Endodermal cell (in vitro differentiated cells): ENCODE data around the gene ATF7IP. TPM values are rescaled to one million over a fixed set of nuclear protein-coding genes. Genes with fewer than 3 reads are reported as not detected.

Experiments
- DNase-seq: peaks from one replicate; pipeline ENCODE4 v3.0.0-alpha.2; 2017
- H3K27ac ChIP-seq: 2 replicates; pipeline ENCODE4 v1.5.1; 2013; ENCODE audit warnings: mild to moderate bottlenecking, low read depth, low read length, moderate library complexity
- H3K27me3 ChIP-seq: 2 replicates; pipeline ENCODE4 v1.6.1; 2013; ENCODE audit warnings: mild to moderate bottlenecking, low read length, moderate library complexity; ENCODE audit not compliant: insufficient read depth, control insufficient read depth, poor library complexity, severe bottlenecking
- H3K36me3 ChIP-seq: 2 replicates; pipeline ENCODE4 v1.7.0; 2013; ENCODE audit warnings: mild to moderate bottlenecking, low read length, moderate library complexity; ENCODE audit not compliant: control insufficient read depth, insufficient read depth
- H3K4me1 ChIP-seq: one replicate; pipeline ENCODE4 v1.7.0; 2013; ENCODE audit warnings: low read length; ENCODE audit not compliant: control insufficient read depth, insufficient read depth
- H3K4me3 ChIP-seq: 2 replicates; pipeline ENCODE4 v1.5.1; 2013; ENCODE audit warnings: mild to moderate bottlenecking, low read length, moderate library complexity
- H3K9ac ChIP-seq: 2 replicates; pipeline ENCODE4 v1.6.1; 2013; ENCODE audit warnings: mild to moderate bottlenecking, low read length, moderate library complexity; ENCODE audit not compliant: poor library complexity, severe bottlenecking; ENCODE audit errors: extremely low read depth
- H3K9me3 ChIP-seq: 2 replicates; pipeline ENCODE4 v1.6.1; 2013; ENCODE audit warnings: mild to moderate bottlenecking, low read length, moderate library complexity; ENCODE audit not compliant: control insufficient read depth
- H3K27ac Mint-ChIP-seq: 2 replicates; pipeline ENCODE4 v1.8.0; 2020; ENCODE audit warnings: mixed read lengths
- H3K27me3 Mint-ChIP-seq: 2 replicates; pipeline ENCODE4 v1.8.0; 2021; ENCODE audit warnings: mild to moderate bottlenecking, mixed read lengths; ENCODE audit not compliant: insufficient read depth
- H3K36me3 Mint-ChIP-seq: 2 replicates; pipeline ENCODE4 v1.8.0; 2020; ENCODE audit warnings: low read depth, mixed read lengths
- H3K4me1 Mint-ChIP-seq: 2 replicates; pipeline ENCODE4 v1.8.0; 2020; ENCODE audit warnings: mixed read lengths
- H3K4me3 Mint-ChIP-seq: 2 replicates; pipeline ENCODE4 v1.8.0; 2020; ENCODE audit warnings: mild to moderate bottlenecking, moderate library complexity, mixed read lengths
- H3K9me3 Mint-ChIP-seq: 2 replicates; pipeline ENCODE4 v1.8.0; 2020; ENCODE audit warnings: mild to moderate bottlenecking, mixed read lengths
- CTCF ChIP-seq: fragments of 200-600 bp; sonication (generic); conservative IDR thresholded peaks from 2 replicates; pipeline ENCODE4 v1.5.0; 2021; ENCODE audit warnings: antibody characterized with exemption, mild to moderate bottlenecking
- WGBS, 2 experiments: methylation state at CpG; one replicate each; pipeline versions ENCODE4 v1.1.5 to v1.1.7; 2013; ENCODE audit warnings: missing lambda C conversion rate in 2 of 2, mixed read lengths in 1 of 2; ENCODE audit not compliant: insufficient coverage in 1 of 2, insufficient read length in 1 of 2; 5-methylcytosine and 5-hydroxymethylcytosine counted together
- total RNA-seq, 2 donors: library from RNA; stranded (reverse); fragmentation: NEBNext Ultra II Directional in 1 of 2; extraction: Animal tissue kit (Norgen Biotek cat#: 25700) in 1 of 2; gene quantifications; 2 replicates in 1 of 2; 3 replicates in 1 of 2; pipeline ENCODE4 v1.2.1, GENCODE V29; 2021

ATF7IP gene
- total RNA-seq, 2 donors from 2014 or later, result 174 to 222 TPM

GRCh38 chr12:14471497-14471896, 106.0 kb downstream of the ATF7IP start:
- 100% methylated on average over 1 of the region's 1 CpG; no CpG with 5 or more reads in 1 of the 2 experiments for WGBS, 2 experiments
- H3K4me1 Mint-ChIP-seq, result no peaks in the 10 kb centered on the region
- Histone ChIP-seq H3K4me3 (peak overlapping the region; percentile 5), H3K9ac (no peak overlapping the region), H3K27ac (no peak overlapping the region), H3K9me3 (peaks cover 67% of the 10 kb centered on the region), H3K27me3 (no peaks in the 10 kb centered on the region), H3K4me1 (no peaks in the 10 kb centered on the region), H3K36me3 (peaks cover 88% of the 10 kb centered on the region)
- H3K36me3 Mint-ChIP-seq, result peaks cover 90% of the 10 kb centered on the region
- peaks cover 53% of the 10 kb centered on the region for H3K9me3 Mint-ChIP-seq
- H3K27me3 Mint-ChIP-seq, result no peaks in the 10 kb centered on the region
- H3K27ac Mint-ChIP-seq, result no peak overlapping the region
- no peak for DNase-seq
- TF ChIP-seq CTCF, result no peak
- H3K4me3 Mint-ChIP-seq, result no peak overlapping the region

- Mint-ChIP-seq H3K36me3 (peaks cover 87% of the 10 kb centered on the region), H3K4me3 (no peak overlapping the region), H3K4me1 (peaks cover 5% of the 10 kb centered on the region), H3K27me3 (no peaks in the 10 kb centered on the region), H3K9me3 (peaks cover 52% of the 10 kb centered on the region), H3K27ac (no peak overlapping the region)
- Histone ChIP-seq H3K27me3 (no peaks in the 10 kb centered on the region), H3K36me3 (peaks cover 85% of the 10 kb centered on the region), H3K4me3 (peak overlapping the region; percentile 56), H3K9me3 (peaks cover 67% of the 10 kb centered on the region), H3K27ac (no peak overlapping the region), H3K4me1 (no peaks in the 10 kb centered on the region), H3K9ac (no peak overlapping the region)
- 96 to 100% methylated on average over 2 to 4 of the region's 4 CpGs for whole genome bisulfite sequencing, 2 experiments
- TF ChIP-seq CTCF, result no peak
- DNase-seq, result no peak
Measured at GRCh38 chr12:14473707-14474287, 108.3 kb downstream of the ATF7IP start.

GRCh38 chr12:14479004-14479403, 113.5 kb downstream of the ATF7IP start:
- DNase-seq, result no peak
- peaks cover 18% of the 10 kb centered on the region for H3K9me3 Mint-ChIP-seq
- Histone ChIP-seq H3K4me3 (no peak overlapping the region), H3K27me3 (no peaks in the 10 kb centered on the region), H3K9me3 (peaks cover 22% of the 10 kb centered on the region), H3K36me3 (peaks cover 83% of the 10 kb centered on the region), H3K4me1 (peaks cover 6% of the 10 kb centered on the region), H3K27ac (no peak overlapping the region), H3K9ac (no peak overlapping the region)
- peaks cover 29% of the 10 kb centered on the region for H3K4me1 Mint-ChIP-seq
- no peak for TF ChIP-seq CTCF
- H3K27ac Mint-ChIP-seq, result no peak overlapping the region
- 83 to 94% methylated on average over 1 of the region's 1 CpG for WGBS, 2 experiments
- H3K36me3 Mint-ChIP-seq, result peaks cover 83% of the 10 kb centered on the region
- no peaks in the 10 kb centered on the region for H3K27me3 Mint-ChIP-seq
- H3K4me3 Mint-ChIP-seq, result no peak overlapping the region
